PC-9 (cell line): ENCODE measurements around the gene EIF4G1.

Experiments used
- CTCF ChIP-seq: fragments of 200-600 bp; sonication (generic); conservative IDR thresholded peaks from 2 replicates; pipeline ENCODE4 v1.6.1; 2017; ENCODE audit warnings: mixed run types, antibody characterized with exemption, mild to moderate bottlenecking, moderate library complexity
- EZH2 ChIP-seq: fragments of 200-600 bp; sonication (generic); IDR thresholded peaks from 2 replicates; pipeline ENCODE4 v1.8.0; 2017; ENCODE audit warnings: antibody characterized with exemption, low read depth

- TF ChIP-seq EZH2 (no peak), CTCF (no peak)
These were observed 45.9 kb downstream of the EIF4G1 start for GRCh38 chr3:184360070-184360928.
